SIG-M5 treated with dmso at 0.1 percent for 504 hours (cell line): ENCODE results near the gene ETS1.
"Not testable (repeated sequence)": the region's sequence is repeated elsewhere in the genome, so short reads cannot be mapped to it uniquely, and the experiment has no call there.

Experiments used
- DNase-seq: peaks from one replicate; lab custom pipeline; 2025; ENCODE audit not compliant: unreplicated experiment; lab: John Stamatoyannopoulos, UW

Gene ETS1

GRCh38 chr11:128468111-128468510 is 119.2 kb downstream of the ETS1 start:
- no peak for DNase-seq

- no peak for DNase-seq
Observed at GRCh38 chr11:128467610-128468041, 119.7 kb downstream of the ETS1 start.

GRCh38 chr11:128467041-128467440 is 120.3 kb downstream of the ETS1 start:
- DNase-seq: no peak

- DNase-seq: no peak
Observed at GRCh38 chr11:128465946-128466705, 121.2 kb downstream of the ETS1 start.

- DNase-seq: no peak
Observed at GRCh38 chr11:128465531-128465930, 121.8 kb downstream of the ETS1 start.

GRCh38 chr11:128464878-128465450 is 122.4 kb downstream of the ETS1 start:
- no peak for DNase-seq

- DNase-seq: no peak
Observed at GRCh38 chr11:128463979-128464378, 123.4 kb downstream of the ETS1 start.

GRCh38 chr11:128463371-128463829 is 124.0 kb downstream of the ETS1 start:
- DNase-seq: no peak

GRCh38 chr11:128462922-128463321 is 124.4 kb downstream of the ETS1 start:
- DNase-seq: no peak

GRCh38 chr11:128462189-128462588 is 125.2 kb downstream of the ETS1 start:
- DNase-seq: no peak

GRCh38 chr11:128458321-128458720 is 129.0 kb downstream of the ETS1 start:
- DNase-seq: no peak

- DNase-seq: no peak
Observed at GRCh38 chr11:128457874-128458273, 129.5 kb downstream of the ETS1 start.

GRCh38 chr11:128456566-128457268 is 130.6 kb downstream of the ETS1 start:
- DNase-seq: no peak

GRCh38 chr11:128455766-128456165 is 131.6 kb downstream of the ETS1 start:
- DNase-seq: no peak

GRCh38 chr11:128453444-128454336 is 133.7 kb downstream of the ETS1 start:
- no peak for DNase-seq

GRCh38 chr11:128451652-128452470 is 135.5 kb downstream of the ETS1 start:
- no peak for DNase-seq

GRCh38 chr11:128450882-128451651 is 136.3 kb downstream of the ETS1 start:
- no peak for DNase-seq

- DNase-seq: not testable (repeated sequence)
Observed at GRCh38 chr11:128450425-128450824, 136.9 kb downstream of the ETS1 start.

- no peak for DNase-seq
Observed at GRCh38 chr11:128448981-128449713, 138.2 kb downstream of the ETS1 start.
